ENCODE data around the gene ZNF621.

Gene ZNF621

GRCh38 chr3:40572588-40572987 is 47.8 kb downstream of the ZNF621 start:
- H3K27me3 Mint-ChIP-seq (ENCODE audit: low read depth) = peaks cover 14% of the 10 kb centered on the region

DNA sequence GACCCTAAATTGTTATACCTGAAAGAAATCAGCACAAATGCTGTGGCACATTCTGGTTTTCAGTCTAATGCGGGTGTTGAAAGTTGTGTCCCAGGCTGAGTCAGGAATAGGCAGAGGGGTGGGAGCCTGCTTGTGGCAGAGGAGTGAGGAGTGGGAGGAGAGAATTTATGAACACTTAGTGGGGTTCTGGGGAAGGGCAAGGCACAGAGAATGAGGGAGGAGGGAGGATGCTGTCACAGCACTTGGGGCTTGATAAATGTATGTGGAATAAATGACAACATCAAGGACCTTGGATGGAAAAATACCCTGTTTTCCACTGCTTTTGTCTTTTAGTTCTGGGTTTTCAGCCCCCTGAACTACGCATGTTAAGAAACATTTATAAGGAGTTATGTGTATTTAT is 49.3 kb downstream of the ZNF621 start:
- DNase-seq (ENCODE audit: low spot score) = no peak
- Mint-ChIP-seq H3K27me3 (ENCODE audit: low read depth) (peaks cover 14% of the 10 kb centered on the region), H3K4me3 (no peak overlapping the region), H3K27ac (no peak overlapping the region), H3K4me1 (ENCODE audit: low read depth) (no peaks in the 10 kb centered on the region), H3K9me3 (no peaks in the 10 kb centered on the region), H3K36me3 (ENCODE audit: low read depth) (no peaks in the 10 kb centered on the region)

More at GRCh38 chr3:40572588-40572987, 47.8 kb downstream of the ZNF621 start:
- H3K36me3 Mint-ChIP-seq (ENCODE audit: low read depth) = no peaks in the 10 kb centered on the region
- no peak overlapping the region for H3K27ac Mint-ChIP-seq
- no peaks in the 10 kb centered on the region for H3K9me3 Mint-ChIP-seq
- no peak overlapping the region for H3K4me3 Mint-ChIP-seq
- no peak for DNase-seq (ENCODE audit: low spot score)
- H3K4me1 Mint-ChIP-seq (ENCODE audit: low read depth) = no peaks in the 10 kb centered on the region

DNA sequence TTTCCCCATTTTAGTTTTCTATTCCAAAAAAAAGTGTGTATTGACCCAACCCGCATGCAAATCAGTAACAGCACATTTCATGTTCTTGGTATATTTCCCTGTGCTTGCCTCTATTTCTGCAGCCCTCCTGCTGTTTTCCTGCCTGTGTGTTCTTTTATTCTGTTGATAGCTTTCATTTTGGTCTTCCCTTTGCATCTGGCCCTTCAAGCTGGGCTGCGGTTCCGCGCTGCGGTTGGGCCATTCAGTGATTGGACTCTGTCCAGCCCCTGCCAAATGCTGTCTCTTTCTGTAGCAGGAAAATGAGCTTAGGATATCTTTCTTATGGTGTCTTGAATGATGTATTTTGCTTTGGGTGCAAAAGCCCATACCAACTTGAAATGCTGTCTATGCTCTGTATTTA is 49.9 kb downstream of the ZNF621 start:
- Mint-ChIP-seq H3K4me1 (ENCODE audit: low read depth) (no peaks in the 10 kb centered on the region), H3K27me3 (ENCODE audit: low read depth) (peaks cover 14% of the 10 kb centered on the region), H3K27ac (no peak overlapping the region), H3K36me3 (ENCODE audit: low read depth) (no peaks in the 10 kb centered on the region), H3K9me3 (no peaks in the 10 kb centered on the region), H3K4me3 (no peak overlapping the region)
- DNase-seq (ENCODE audit: low spot score) = no peak

DNA sequence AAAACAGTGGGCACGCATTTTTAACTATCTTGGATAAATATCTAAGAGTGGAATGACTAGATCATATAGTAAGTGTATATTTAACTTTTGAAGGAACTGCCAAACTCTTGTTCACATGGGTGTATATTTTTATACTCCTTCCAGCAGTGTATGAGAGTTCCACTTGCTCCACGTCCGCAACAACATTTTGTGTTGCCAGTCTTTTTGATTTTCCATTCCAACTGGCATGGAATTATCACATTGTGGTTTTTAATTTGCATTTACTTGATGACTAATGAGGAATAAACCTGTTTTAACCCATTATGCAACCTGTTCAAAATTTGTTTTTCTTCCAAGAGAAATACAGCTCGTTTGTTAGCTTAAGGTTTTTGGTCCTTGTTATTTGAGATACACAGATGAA is 51.6 kb downstream of the ZNF621 start:
- no peaks in the 10 kb centered on the region for H3K36me3 Mint-ChIP-seq (ENCODE audit: low read depth)
- DNase-seq (ENCODE audit: low spot score) = no peak
- H3K27ac Mint-ChIP-seq = no peak overlapping the region
- H3K27me3 Mint-ChIP-seq (ENCODE audit: low read depth) = peaks cover 10% of the 10 kb centered on the region
- H3K4me1 Mint-ChIP-seq (ENCODE audit: low read depth) = no peaks in the 10 kb centered on the region
- H3K9me3 Mint-ChIP-seq = no peaks in the 10 kb centered on the region
- H3K4me3 Mint-ChIP-seq = no peak overlapping the region

- DNase-seq (ENCODE audit: low spot score) = peak; percentile 35
- Mint-ChIP-seq H3K4me3 (no peak overlapping the region), H3K27me3 (ENCODE audit: low read depth) (peaks cover 4% of the 10 kb centered on the region), H3K27ac (no peak overlapping the region), H3K4me1 (ENCODE audit: low read depth) (no peaks in the 10 kb centered on the region), H3K9me3 (no peaks in the 10 kb centered on the region), H3K36me3 (ENCODE audit: low read depth) (no peaks in the 10 kb centered on the region)
These were observed 55.8 kb downstream of the ZNF621 start for GRCh38 chr3:40580494-40581091.

- Mint-ChIP-seq H3K27me3 (ENCODE audit: low read depth) (peaks cover under 1% of the 10 kb centered on the region), H3K36me3 (ENCODE audit: low read depth) (no peaks in the 10 kb centered on the region), H3K4me3 (no peak overlapping the region), H3K27ac (no peak overlapping the region), H3K4me1 (ENCODE audit: low read depth) (no peaks in the 10 kb centered on the region), H3K9me3 (no peaks in the 10 kb centered on the region)
- no peak for DNase-seq (ENCODE audit: low spot score)
These were observed 56.4 kb downstream of the ZNF621 start for GRCh38 chr3:40581166-40581565.

DNA sequence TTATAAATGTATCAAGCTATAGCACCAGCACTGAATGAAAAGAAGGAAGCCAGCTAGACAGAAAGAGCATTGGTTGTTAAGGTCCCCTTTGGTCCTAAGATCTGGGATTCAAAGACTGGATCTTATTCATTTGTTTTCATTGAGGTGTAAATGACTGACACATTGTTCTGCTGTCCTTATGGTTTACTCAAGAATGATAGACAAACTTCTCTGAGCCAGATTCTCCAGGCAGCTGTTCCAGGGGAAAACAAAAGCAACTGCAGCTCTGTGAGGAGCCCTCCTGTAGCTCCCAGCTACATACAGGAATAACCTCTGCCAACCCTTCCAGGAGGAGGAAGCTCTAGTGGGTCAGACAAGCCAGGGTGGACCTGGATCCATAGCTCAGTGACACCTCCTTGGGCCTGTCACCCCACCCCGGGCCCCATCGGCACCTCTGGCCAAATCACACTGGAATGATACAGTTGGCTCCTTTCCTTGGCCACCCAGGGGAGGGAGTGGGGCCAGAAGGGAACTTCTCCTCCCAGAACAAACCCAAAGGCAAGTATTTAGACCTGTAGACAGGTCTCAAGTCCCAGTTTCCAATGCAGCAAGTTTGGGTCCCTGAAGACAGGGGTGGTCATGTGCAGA is 57.8 kb downstream of the ZNF621 start:
- H3K4me3 Mint-ChIP-seq = no peak overlapping the region
- no peaks in the 10 kb centered on the region for H3K9me3 Mint-ChIP-seq
- no peaks in the 10 kb centered on the region for H3K27me3 Mint-ChIP-seq (ENCODE audit: low read depth)
- H3K36me3 Mint-ChIP-seq (ENCODE audit: low read depth) = no peaks in the 10 kb centered on the region
- no peak overlapping the region for H3K27ac Mint-ChIP-seq
- no peaks in the 10 kb centered on the region for H3K4me1 Mint-ChIP-seq (ENCODE audit: low read depth)
- DNase-seq (ENCODE audit: low spot score) = no peak

DNA sequence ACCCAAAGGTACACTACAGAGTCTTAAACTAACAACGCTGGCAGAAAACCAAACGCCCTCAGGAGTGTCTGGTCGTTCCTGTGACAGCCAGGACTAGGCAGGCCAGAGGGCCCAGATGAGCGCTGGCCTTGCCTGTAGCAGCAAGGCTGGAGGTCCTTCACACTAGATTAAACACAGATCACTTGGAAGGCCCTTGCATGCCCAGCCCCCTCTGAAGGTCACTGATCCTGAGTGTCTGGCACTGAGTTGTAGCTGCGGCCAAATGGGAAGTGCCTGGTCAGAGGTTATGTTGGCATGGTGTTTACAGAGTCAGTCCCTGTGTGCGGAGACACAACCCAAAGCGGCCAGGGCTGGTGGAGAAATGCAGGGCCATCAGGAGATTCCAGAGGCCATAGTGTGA is 58.9 kb downstream of the ZNF621 start:
- Mint-ChIP-seq H3K27ac (no peak overlapping the region), H3K4me3 (no peak overlapping the region), H3K4me1 (ENCODE audit: low read depth) (no peaks in the 10 kb centered on the region), H3K27me3 (ENCODE audit: low read depth) (no peaks in the 10 kb centered on the region), H3K36me3 (ENCODE audit: low read depth) (no peaks in the 10 kb centered on the region), H3K9me3 (no peaks in the 10 kb centered on the region)
- no peak for DNase-seq (ENCODE audit: low spot score)

DNA sequence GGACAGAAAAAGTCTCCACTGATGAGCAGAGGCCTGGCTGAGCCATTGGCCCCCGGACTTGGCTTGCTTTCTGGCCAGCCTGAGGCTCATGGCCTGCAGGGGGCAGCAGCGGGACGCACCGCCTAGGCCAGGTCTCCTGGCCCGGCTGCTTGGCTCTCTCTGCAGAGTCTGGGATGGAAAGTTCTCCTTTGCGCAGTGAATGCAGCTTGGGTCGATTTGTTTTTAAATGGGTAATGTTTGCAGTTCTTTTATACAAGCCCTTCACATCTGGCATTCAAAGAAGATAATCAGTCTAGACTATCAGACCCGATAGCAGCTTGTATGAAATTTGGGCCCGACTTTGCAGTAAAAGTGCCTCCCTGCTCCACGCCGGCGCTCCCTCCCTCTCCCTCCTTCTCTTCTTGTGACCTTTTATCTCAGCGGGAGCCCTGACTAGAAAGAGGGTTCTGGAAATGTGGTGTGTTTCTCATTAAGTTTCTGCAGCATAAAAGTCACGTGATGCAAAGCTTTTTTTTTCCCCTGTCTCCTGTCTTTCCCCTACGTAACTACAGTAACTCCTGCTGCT is 59.9 kb downstream of the ZNF621 start:
- DNase-seq (ENCODE audit: low spot score) = peak; percentile 61
- no peak overlapping the region for H3K27ac Mint-ChIP-seq
- no peak overlapping the region for H3K4me3 Mint-ChIP-seq
- no peaks in the 10 kb centered on the region for H3K9me3 Mint-ChIP-seq
- no peaks in the 10 kb centered on the region for H3K27me3 Mint-ChIP-seq (ENCODE audit: low read depth)
- no peaks in the 10 kb centered on the region for H3K4me1 Mint-ChIP-seq (ENCODE audit: low read depth)
- H3K36me3 Mint-ChIP-seq (ENCODE audit: low read depth) = no peaks in the 10 kb centered on the region

- Mint-ChIP-seq H3K27ac (no peak overlapping the region), H3K4me3 (no peak overlapping the region), H3K9me3 (no peaks in the 10 kb centered on the region), H3K36me3 (ENCODE audit: low read depth) (no peaks in the 10 kb centered on the region), H3K4me1 (ENCODE audit: low read depth) (no peaks in the 10 kb centered on the region), H3K27me3 (ENCODE audit: low read depth) (no peaks in the 10 kb centered on the region)
- no peak for DNase-seq (ENCODE audit: low spot score)
These were observed 60.7 kb downstream of the ZNF621 start for GRCh38 chr3:40585381-40586016.

GRCh38 chr3:40586901-40587300 is 62.1 kb downstream of the ZNF621 start:
- no peaks in the 10 kb centered on the region for H3K9me3 Mint-ChIP-seq
- no peaks in the 10 kb centered on the region for H3K4me1 Mint-ChIP-seq (ENCODE audit: low read depth)
- no peaks in the 10 kb centered on the region for H3K36me3 Mint-ChIP-seq (ENCODE audit: low read depth)
- no peak overlapping the region for H3K27ac Mint-ChIP-seq
- no peaks in the 10 kb centered on the region for H3K27me3 Mint-ChIP-seq (ENCODE audit: low read depth)
- no peak overlapping the region for H3K4me3 Mint-ChIP-seq
- no peak for DNase-seq (ENCODE audit: low spot score)

GRCh38 chr3:40588406-40588805 is 63.6 kb downstream of the ZNF621 start:
- H3K27ac Mint-ChIP-seq = no peak overlapping the region
- no peak overlapping the region for H3K4me3 Mint-ChIP-seq
- no peak for DNase-seq (ENCODE audit: low spot score)
- H3K27me3 Mint-ChIP-seq (ENCODE audit: low read depth) = no peaks in the 10 kb centered on the region
- H3K4me1 Mint-ChIP-seq (ENCODE audit: low read depth) = no peaks in the 10 kb centered on the region
- H3K9me3 Mint-ChIP-seq = no peaks in the 10 kb centered on the region
- no peaks in the 10 kb centered on the region for H3K36me3 Mint-ChIP-seq (ENCODE audit: low read depth)

All from T-helper 2 cell treated with Interferon-gamma antibody and Interleukin-4, amounts not matched to agents 5 μg/mL and 100 μg/mL, for 36 hours (primary cell).